Measurements from ENCODE around the gene FXYD5.

GRCh38 chr19:35194012-35194984 is 39.8 kb downstream of the FXYD5 start:
- no peak for TF ChIP-seq GATA3 (IDR thresholded peaks at IDR 0.05; ENCODE audit: low read depth, low read length)
- TF ChIP-seq GATA2 (IDR thresholded peaks at IDR 0.05; ENCODE audit: low read depth, low read length): no peak

Data from SH-SY5Y (cell line).